GM13977 (cell line): ENCODE data around the gene HIVEP3.

Experiments
- DNase-seq: peaks from one replicate; pipeline ENCODE4 v3.0.0; 2012; ENCODE audit warnings: low spot score
- in situ Hi-C: fragments of 300-500 bp; cut with MboI; formaldehyde crosslinking; loops from one replicate; pipeline ENCODE4 v1.12.0; 2022; ENCODE audit warnings: low sequenced_read_pairs, low pct_unique_long_range_greater_than_20kb, mixed read lengths, inconsistent platforms; ENCODE audit not compliant: unreplicated experiment
- TF ChIP-seq, protein P1 (sequence below): IDR thresholded peaks from 2 replicates; pipeline ENCODE4 v1.5.1; 2012; ENCODE audit warnings: mild to moderate bottlenecking, control low read depth; ENCODE audit not compliant: insufficient read depth; ENCODE audit errors: extremely low read depth, missing control alignments

HIVEP3 gene

DNA sequence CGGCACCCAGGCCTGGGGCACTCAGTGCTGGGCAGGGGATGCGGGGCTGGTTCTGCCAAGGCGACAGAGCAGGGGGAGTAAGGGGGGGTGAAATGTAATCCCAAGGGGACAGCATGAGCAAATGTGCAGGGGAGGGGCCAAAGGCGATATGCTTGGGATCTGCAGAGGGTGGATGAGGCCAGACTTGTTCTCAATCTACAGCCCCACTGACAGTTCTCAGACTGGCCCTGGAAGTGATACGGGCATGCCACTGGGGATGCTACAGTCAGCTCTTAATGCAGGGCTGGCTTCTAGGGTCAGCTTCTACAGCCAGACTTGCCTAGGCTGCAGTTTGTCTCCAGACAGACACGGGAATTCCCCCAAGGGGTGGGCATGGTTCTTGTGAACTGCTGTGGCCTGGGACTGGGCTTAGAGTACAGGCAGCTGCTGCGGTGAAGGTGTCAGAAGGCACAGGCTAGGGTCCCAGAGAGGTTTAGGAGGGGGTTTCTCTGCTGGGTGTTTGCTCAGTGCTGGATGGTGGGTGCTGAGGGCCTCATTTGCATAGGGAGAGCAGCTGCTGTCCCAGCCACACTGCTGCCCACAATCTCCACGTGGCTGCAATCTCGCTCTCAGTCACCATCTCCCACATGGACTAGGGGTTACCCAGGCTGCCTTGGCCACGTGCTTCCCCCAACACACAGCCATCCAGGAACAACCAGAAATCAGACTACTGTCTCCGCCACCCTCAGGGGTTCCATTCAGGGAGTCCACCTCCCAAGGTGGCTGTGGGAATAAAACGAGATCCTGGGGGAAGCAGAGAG, 190.1 kb downstream of the HIVEP3 start:
- in situ Hi-C loops: no loop called here
- peak; percentile 87 for DNase-seq
- TF ChIP-seq, protein P1, sequence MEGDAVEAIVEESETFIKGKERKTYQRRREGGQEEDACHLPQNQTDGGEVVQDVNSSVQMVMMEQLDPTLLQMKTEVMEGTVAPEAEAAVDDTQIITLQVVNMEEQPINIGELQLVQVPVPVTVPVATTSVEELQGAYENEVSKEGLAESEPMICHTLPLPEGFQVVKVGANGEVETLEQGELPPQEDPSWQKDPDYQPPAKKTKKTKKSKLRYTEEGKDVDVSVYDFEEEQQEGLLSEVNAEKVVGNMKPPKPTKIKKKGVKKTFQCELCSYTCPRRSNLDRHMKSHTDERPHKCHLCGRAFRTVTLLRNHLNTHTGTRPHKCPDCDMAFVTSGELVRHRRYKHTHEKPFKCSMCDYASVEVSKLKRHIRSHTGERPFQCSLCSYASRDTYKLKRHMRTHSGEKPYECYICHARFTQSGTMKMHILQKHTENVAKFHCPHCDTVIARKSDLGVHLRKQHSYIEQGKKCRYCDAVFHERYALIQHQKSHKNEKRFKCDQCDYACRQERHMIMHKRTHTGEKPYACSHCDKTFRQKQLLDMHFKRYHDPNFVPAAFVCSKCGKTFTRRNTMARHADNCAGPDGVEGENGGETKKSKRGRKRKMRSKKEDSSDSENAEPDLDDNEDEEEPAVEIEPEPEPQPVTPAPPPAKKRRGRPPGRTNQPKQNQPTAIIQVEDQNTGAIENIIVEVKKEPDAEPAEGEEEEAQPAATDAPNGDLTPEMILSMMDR: no peak

DNA sequence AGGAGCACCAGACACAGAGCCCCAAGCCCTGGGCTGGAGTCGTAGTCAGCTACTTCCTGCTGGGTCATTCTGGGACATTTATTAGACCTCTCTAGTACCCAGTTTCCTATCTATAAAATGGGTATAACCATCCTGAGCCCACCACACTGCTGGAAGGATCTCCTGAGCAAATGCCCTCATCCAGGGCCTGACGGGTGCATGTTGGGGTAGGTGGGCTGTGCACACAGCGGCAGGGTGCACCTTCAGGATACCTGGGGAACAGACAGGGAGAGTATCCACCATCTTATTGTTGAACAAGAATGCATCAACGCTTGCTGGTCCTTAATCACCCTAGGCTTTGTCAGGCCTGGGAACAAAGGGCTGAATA, 191.0 kb downstream of the HIVEP3 start:
- in situ Hi-C loops: no loop called here
- no peak for DNase-seq

DNA sequence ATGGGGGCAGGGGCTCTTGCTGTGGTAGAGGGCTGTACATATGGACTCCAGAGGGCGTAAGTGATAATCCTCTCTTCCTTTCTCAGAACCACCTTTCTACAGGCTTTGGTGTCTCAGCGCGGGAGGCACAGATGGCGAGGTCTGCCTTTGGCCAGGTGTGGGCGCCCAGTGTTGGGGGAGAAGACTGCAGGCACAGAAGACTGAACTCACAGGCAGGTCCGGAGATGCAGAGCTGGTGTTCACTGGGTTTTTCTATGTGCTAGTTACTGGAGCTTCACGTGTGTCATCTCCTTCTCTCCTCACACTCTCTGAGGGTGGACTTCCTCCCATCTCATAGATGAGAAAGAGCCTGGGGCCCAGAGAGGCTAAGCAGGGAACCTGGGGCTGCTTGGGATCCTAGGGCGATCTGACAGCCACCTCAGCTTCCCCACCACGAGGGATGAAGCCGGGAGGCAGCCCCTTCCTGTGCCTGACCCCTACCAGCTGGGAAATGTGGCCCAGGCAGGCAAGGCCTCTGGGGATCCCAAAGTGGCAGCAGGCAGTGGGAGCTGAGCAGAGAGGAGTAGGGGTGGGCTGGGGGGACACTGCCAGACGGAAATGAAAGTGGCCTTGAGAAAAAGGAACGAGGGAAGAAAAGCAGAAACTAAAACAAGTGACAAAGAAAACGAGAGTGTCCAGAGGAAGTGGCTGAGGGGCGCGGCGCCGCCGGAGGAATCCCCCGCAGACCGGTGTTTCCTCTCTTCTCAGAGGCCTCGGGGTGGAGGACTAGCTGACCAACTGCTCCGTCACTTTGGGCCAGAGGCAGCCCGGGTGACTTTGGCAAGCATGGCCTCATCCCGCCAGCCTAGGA, 191.6 kb downstream of the HIVEP3 start:
- DNase-seq: peak; percentile 58
- in situ Hi-C loops: no loop called here

More for the DNA sequence above, 191.0 kb downstream of the HIVEP3 start:
- TF ChIP-seq, protein P1: no peak

GRCh38 chr1:41726292-41726691, 192.4 kb downstream of the HIVEP3 start:
- in situ Hi-C loops: no loop called here

More for the DNA sequence above, 191.6 kb downstream of the HIVEP3 start:
- TF ChIP-seq, protein P1: peak; percentile 49

GRCh38 chr1:41724926-41725325, 193.8 kb downstream of the HIVEP3 start:
- in situ Hi-C loops: no loop called here
- TF ChIP-seq, protein P1: no peak
- DNase-seq: no peak

More at GRCh38 chr1:41726292-41726691, 192.4 kb downstream of the HIVEP3 start:
- no peak for DNase-seq
- TF ChIP-seq, protein P1: no peak

GRCh38 chr1:41724248-41724647, 194.5 kb downstream of the HIVEP3 start:
- in situ Hi-C loops: no loop called here

More at GRCh38 chr1:41724248-41724647, 194.5 kb downstream of the HIVEP3 start:
- TF ChIP-seq, protein P1: no peak
- DNase-seq: no peak
